GM21786 (cell line): ENCODE results near the gene CDCP1.

Experiments
- ATAC-seq: cut with Tn5 transposase; IDR thresholded peaks from one replicate; pipeline ENCODE4 v1.9.1; 2021; ENCODE audit not compliant: unreplicated experiment

The CDCP1 gene, protein sequence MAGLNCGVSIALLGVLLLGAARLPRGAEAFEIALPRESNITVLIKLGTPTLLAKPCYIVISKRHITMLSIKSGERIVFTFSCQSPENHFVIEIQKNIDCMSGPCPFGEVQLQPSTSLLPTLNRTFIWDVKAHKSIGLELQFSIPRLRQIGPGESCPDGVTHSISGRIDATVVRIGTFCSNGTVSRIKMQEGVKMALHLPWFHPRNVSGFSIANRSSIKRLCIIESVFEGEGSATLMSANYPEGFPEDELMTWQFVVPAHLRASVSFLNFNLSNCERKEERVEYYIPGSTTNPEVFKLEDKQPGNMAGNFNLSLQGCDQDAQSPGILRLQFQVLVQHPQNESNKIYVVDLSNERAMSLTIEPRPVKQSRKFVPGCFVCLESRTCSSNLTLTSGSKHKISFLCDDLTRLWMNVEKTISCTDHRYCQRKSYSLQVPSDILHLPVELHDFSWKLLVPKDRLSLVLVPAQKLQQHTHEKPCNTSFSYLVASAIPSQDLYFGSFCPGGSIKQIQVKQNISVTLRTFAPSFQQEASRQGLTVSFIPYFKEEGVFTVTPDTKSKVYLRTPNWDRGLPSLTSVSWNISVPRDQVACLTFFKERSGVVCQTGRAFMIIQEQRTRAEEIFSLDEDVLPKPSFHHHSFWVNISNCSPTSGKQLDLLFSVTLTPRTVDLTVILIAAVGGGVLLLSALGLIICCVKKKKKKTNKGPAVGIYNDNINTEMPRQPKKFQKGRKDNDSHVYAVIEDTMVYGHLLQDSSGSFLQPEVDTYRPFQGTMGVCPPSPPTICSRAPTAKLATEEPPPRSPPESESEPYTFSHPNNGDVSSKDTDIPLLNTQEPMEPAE

GRCh38 chr3:45145681-45146614 is at the start of gene CDCP1:
CDCP1 (minus strand) TSS chr3:45146378; CDS start chr3:45146287, 91 bp downstream.
- ATAC-seq = no peak

DNA sequence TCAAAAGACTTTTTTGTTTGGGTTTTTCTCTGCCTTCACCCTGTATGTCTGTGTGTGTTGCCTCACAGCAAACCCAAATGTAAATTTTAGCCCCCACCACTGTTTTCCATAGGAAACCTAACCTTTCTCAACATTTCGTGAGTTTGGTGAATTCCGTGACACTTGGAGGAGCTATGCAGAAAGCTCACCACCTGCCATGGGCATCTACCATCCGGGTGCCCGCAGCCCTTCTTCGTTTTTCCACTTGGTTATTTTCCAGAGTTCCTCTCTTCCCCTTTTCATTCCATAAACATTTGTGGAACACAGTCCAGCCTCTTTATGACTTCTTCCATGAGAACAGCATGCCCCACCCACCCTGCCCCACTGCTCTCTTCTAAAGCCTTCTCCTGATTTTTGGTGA is 48.6 kb upstream of the CDCP1 start:
- no peak for ATAC-seq

- ATAC-seq = no peak
These were observed 45.8 kb upstream of the CDCP1 start for GRCh38 chr3:45191924-45192417.

DNA sequence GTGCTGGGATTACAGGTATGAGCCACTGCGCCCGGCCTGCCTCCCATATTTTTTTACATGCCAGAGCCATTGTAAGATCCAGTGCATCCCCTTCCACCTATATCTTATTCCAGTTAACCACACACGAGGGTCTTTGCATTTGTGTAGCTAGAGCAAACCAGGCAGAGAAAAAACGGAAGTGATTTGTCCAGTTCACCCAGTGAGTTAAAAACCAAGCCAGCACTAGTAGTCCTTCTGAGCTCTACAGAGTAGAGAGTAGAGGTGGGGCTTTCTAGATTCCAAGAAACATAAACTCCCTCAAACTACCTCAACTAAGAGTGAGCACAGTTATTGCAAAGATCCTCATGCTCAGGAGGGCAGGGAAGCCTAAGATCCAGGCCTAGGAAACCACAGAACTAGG is 45.2 kb upstream of the CDCP1 start:
- no peak for ATAC-seq

DNA sequence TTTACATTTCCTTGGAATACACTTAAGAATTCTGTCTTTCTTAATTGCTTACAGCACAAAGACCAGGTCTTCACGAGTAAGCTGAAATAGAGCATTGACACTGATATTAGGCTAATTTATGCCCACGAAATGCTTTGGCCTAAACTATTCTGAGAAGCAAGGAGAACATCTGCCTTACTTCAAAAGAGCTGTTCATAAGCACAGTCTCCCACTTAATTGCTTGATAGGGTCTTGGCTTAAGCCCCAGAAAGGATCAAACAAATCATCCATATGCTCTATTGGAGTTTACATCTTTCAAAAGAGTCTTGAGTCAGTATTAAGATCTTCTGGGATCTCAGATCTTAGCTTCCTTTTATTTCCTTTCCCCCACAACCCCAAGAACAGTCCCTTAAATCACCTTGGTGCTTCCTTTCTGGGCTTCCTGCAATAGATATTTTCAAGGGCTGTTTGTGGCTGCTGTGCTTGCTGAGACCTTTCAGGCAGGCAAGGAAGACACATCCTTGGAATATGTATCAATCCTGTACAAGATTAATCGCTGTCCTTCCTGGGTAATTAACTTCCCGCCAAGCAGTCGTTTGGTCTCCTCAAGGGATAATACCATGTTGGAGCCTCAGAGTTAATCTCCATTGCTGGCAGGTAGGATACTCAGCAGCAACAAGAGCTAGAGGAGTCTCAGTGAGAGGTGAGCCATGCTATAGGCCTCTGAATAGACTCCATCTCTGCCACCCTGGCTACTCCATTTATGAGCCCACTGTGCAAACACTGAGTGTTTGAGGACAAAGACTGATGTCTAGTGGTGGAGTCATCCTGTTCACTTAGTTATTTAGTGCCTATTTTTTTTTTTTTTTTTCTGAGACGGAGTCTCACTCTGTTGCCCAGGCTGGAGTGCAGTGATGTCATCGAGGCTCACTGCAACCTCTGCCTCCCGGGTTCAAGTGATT is 42.8 kb upstream of the CDCP1 start:
- ATAC-seq = no peak

GRCh38 chr3:45187694-45188141 is 41.5 kb upstream of the CDCP1 start:
- peak; percentile 49 for ATAC-seq

GRCh38 chr3:45186871-45187270 is 40.7 kb upstream of the CDCP1 start:
- ATAC-seq = no peak

GRCh38 chr3:45185461-45185860 is 39.3 kb upstream of the CDCP1 start:
- no peak for ATAC-seq

DNA sequence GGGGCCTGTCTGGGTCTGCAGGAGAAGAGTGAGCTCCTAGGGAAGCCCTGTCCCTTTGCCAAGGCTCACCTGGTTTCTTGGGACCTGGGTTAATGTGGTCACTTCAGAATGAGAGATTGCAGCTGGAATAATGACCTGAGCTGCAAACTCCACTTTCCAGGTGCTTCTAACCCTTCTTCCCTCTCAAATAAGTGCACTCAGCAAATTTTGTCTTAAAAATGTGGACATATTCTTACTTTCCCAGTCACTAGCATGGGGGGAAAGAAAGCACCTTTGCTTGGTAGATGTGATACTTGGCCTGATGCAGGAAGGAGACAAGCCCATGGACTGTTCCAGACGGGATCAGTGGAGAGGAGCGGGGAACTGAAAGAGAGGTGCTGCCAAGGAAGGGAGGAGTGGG is 38.9 kb upstream of the CDCP1 start:
- no peak for ATAC-seq

GRCh38 chr3:45183872-45184262 is 37.7 kb upstream of the CDCP1 start:
- no peak for ATAC-seq

DNA sequence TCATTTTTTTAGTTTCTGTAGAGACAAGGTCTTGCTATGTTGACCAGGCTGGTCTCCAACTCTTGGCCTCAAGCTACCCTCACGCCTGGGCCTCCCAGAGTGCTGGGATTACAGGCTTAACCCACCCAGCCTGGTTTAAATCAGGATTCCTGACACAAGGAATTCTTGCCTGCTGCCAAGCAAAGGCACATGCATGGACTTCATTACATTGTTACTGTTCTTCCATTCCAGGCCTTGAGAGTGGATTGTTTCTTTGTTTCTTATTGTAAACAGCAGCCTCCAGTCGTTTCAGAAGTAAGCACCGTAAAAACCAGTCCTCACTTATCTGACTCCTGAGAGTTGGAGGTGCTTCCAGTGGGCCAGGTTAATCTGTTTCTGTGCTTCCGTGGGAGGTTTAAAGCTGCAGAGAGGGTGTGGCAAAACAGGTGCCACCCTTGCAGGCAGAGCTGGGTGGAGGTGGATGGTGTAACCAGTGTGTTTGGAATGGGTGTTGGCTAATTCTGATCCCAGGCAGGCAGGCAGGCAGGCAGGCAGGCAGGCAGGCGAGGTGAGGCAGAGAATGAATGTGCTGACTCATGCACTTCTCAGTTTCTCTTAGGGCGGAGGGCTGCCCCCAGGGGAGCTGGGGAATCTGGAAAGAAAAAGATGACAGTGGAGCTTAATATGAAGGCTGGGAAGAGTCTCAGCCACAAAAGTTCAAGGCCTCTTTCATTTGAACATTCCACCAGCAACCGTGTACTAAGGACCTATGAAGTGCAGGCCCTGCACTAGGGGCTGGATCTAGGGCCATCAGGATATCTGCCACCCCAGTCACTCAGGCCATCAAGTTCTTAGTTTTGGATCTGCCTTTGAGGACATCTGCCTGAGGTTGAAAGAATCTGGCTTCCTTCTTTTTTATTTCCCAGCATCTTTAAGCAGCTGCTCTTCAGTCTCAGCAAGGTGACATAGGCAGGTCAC is 37.0 kb upstream of the CDCP1 start:
- no peak for ATAC-seq

GRCh38 chr3:45181496-45181895 is 35.3 kb upstream of the CDCP1 start:
- ATAC-seq = no peak

DNA sequence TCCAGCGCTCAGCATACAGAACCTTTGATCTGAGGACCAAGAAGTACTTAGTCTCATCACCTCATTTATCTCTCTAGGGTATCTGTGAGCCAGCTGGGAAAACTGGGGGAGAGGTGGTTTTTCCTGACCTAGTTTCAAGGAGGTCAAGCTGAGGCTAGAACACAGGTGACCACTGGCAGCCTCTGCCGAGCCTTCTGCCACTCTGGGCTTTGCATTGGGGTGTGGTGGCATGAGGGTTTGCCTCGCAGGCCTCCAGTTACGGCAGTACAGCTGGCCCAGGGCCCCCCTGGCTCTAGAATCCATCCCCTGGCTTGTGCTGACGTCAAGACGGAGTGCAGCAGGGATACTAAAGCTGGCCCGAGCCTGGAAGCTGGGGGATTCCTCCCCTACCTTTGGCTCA is 34.7 kb upstream of the CDCP1 start:
- ATAC-seq = no peak

- ATAC-seq = no peak
These were observed 33.9 kb upstream of the CDCP1 start for GRCh38 chr3:45180051-45180450.

GRCh38 chr3:45179163-45179562 is 33.0 kb upstream of the CDCP1 start:
- no peak for ATAC-seq

DNA sequence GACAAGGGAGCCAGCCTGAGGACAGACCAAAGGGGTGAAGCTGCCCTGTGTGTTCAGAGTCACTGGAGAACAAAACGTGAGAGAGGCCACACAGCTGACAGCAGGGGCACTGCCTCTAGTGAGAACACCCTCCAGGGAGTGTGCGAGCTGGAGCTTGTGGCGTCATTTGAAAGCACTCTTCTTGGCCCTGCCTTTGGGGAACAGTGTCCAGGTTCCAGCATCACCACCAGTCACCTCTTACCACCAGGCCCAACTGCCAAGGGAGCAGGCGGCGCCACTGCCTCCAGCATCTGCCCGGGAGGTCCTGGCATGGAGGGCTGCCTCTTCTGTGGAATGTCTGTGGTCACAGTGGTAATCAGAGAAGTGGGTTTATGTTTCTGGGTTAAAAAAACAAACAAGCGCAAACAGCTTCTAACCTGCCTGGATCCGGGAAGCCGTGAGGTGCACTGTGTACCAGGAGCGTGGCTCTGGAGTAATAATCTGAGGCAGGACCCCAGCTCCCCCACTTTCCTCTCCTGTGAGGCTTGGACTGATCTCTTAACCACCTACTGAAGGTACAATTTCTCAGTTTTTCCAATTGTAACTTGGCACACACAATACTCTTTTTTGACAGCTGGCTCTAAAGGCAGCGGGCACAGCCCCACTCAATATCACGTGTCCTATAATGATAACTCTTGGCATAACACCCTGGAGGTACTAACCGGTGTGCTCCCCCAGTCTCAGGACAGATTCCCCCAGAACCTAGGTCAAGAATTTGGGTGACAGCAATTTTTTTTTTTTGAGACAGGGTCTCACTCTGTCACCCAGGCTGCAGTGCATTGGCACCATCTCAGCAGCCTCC is 32.2 kb upstream of the CDCP1 start:
- no peak for ATAC-seq

DNA sequence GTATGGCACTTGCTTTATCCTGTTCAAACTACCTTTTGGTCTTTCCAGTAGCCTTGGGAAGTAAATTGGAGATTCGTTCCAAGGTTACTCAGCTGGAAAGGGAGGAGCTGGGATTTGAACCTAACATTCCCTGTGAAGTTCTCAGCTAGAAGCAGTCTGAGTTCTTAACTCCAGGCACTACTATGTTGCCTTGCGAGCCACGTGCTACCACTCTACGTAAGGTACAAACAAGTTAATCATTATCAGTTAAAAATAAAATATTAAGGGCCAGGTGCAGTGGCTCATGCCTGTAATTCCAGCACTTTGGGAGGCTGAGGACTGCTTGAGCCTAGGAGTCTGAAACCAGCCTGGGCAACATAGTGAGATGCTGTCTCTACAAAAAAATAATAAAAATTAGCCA is 30.7 kb upstream of the CDCP1 start:
- no peak for ATAC-seq

DNA sequence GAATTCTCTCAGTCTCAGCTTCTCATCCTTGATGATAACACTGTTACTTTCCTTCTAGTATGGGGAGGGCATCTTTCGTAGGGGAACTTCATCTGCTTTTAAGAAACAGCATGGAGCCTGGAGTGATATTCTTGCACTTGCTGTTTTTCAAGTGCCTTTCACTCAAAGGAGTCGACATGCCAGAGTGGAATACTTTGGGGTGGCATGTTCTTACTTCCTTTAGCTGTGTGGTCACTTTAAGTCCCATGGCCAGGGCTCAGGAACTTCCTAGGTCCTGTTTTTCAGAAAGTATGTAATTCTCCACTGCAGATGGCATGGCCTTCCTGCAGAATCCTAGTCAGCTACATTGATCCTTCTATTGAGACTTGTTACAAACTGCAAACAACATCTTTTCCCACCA is 28.1 kb upstream of the CDCP1 start:
- no peak for ATAC-seq
